DND-41 (cell line): ENCODE results near the gene AUH.

Experiments
- ATAC-seq: fragments of 200-7000 bp; cut with Tn5 transposase; 3 replicates; pipeline ENCODE4 v1.9.1; 2021; ENCODE audit warnings: low read depth; ENCODE audit not compliant: insufficient read depth
- DNase-seq: peaks from one replicate; pipeline ENCODE4 v3.0.0-alpha.2; 2020
- H2AFZ ChIP-seq: 2 replicates; pipeline ENCODE4 v1.6.0; 2012; ENCODE audit warnings: low read depth, low read length
- H3K27ac ChIP-seq: 2 replicates; pipeline ENCODE4 v1.5.1; 2012; ENCODE audit warnings: low read length, inconsistent platforms
- H3K27me3 ChIP-seq: fragments of 200-600 bp; sonication (generic); 2 replicates; pipeline ENCODE4 v1.6.0; 2012; ENCODE audit warnings: low read length, mild to moderate bottlenecking, inconsistent platforms; ENCODE audit not compliant: insufficient read depth, poor library complexity
- H3K36me3 ChIP-seq: 2 replicates; pipeline ENCODE4 v1.5.1; 2012; ENCODE audit warnings: low read length, inconsistent platforms; ENCODE audit not compliant: insufficient read depth
- H3K4me1 ChIP-seq: 2 replicates; pipeline ENCODE4 v1.5.1; 2012; ENCODE audit warnings: mild to moderate bottlenecking, low read length; ENCODE audit not compliant: insufficient read depth
- H3K4me2 ChIP-seq: 2 replicates; pipeline ENCODE4 v1.6.0; 2012; ENCODE audit warnings: mild to moderate bottlenecking, moderate library complexity, low read length, inconsistent platforms; ENCODE audit not compliant: insufficient read depth
- H3K4me3 ChIP-seq, 2 experiments: fragments of 200-600 bp in 1 of 2; shearing (Covaris generic) in 1 of 2; 2 replicates each; pipeline ENCODE4 v1.5.1; 2012 to 2016; ENCODE audit warnings: inconsistent platforms in 2 of 2, low read length in 2 of 2, mild to moderate bottlenecking in 2 of 2, low read depth in 1 of 2, moderate library complexity in 1 of 2
- H3K79me2 ChIP-seq: 2 replicates; pipeline ENCODE4 v1.6.0; 2012; ENCODE audit warnings: low read length, inconsistent platforms; ENCODE audit not compliant: insufficient read depth
- H3K9ac ChIP-seq: 2 replicates; pipeline ENCODE4 v1.6.0; 2012; ENCODE audit warnings: low read depth, mild to moderate bottlenecking, inconsistent platforms, low read length, moderate library complexity
- H3K9me3 ChIP-seq: 2 replicates; pipeline ENCODE4 v1.5.1; 2012; ENCODE audit warnings: low read length, moderate library complexity, mild to moderate bottlenecking, inconsistent platforms; ENCODE audit not compliant: insufficient read depth, severe bottlenecking
- H4K20me1 ChIP-seq: 2 replicates; pipeline ENCODE4 v1.6.0; 2012; ENCODE audit warnings: low read length; ENCODE audit not compliant: insufficient read depth
- CTCF ChIP-seq: IDR thresholded peaks from 2 replicates; pipeline ENCODE4 v1.5.1; 2012; ENCODE audit warnings: borderline replicate concordance, low read length, moderate library complexity, mild to moderate bottlenecking; ENCODE audit not compliant: poor library complexity, severe bottlenecking; ENCODE audit errors: extremely low read depth
- EZH2 ChIP-seq: IDR thresholded peaks from 3 replicates; pipeline ENCODE4 v1.6.1; 2012; ENCODE audit warnings: borderline replicate concordance, low read depth, mild to moderate bottlenecking, moderate library complexity, low read length, inconsistent platforms; ENCODE audit not compliant: severe bottlenecking

AUH gene

DNA sequence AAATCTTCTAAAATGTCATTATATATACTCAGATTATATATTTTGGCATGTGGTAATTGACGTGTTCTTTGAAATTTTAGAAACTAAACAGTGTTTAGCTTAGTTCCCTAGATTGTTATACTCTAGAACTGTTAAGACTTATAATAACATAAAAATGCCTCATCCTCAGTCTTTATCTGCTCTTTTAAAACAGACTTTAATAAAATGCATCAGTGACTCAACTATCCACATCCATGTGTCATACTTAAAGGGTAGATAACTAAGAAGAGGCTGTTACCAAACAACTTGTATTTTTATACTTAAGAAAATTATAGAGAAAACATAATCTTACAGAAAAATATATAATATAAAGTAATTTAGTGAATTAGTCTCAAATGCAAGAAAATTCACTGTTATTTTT lies 46.8 kb upstream of the AUH start:
- no peak overlapping the region for H3K27ac ChIP-seq
- H3K4me3 ChIP-seq: no peak overlapping the region
- no peaks in the 10 kb centered on the region for H3K79me2 ChIP-seq
- H3K4me1 ChIP-seq: no peaks in the 10 kb centered on the region
- no peaks in the 10 kb centered on the region for H4K20me1 ChIP-seq
- H3K4me2 ChIP-seq: no peak overlapping the region
- peaks cover 7% of the 10 kb centered on the region; the same call in 1 of the 2 replicates for H3K36me3 ChIP-seq
- H2AFZ ChIP-seq: no peak overlapping the region
- DNase-seq (no peak), ATAC-seq (no peak)
- TF ChIP-seq EZH2: no peak
- TF ChIP-seq CTCF: no peak
- no peak overlapping the region for H3K9ac ChIP-seq
- H3K27me3 ChIP-seq: no peaks in the 10 kb centered on the region
- no peaks in the 10 kb centered on the region for H3K9me3 ChIP-seq

DNA sequence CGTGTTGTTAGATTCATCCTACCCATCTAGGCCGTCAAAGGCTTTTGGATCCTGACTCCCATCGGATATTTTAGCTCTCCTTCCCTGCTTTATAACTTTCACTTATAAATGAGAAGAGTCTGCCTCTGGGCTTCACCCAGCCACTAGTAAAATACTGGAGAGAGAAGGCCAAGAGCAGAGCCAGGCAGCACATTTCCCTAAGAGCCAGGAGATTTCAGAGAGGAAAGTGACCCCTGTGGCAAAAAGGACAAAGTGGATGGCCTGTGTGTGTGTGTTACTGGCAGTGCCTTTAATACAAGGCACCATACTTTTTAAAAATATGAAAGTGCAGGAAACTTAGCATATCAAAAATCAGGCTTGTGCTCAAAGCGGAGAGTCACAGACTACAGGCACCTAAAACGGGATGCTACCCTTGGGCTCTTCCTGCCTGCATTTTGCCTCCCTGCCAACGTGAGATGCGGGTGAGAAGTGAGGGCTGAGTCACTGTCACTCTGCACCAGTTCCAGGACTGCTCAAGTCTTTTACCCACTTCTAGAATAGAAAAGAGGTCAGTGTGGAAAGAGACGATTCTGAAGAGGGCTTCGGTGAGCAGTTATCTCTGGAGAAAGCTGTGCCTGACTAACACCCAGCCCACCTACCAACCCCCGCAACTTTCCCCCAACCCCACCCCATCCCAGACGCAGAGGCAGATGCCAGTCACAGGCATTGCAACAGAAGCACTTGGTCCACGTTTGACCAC lies 46.0 kb upstream of the AUH start:
- no peak overlapping the region for H3K27ac ChIP-seq
- no peak overlapping the region for H3K9ac ChIP-seq
- H3K79me2 ChIP-seq: no peaks in the 10 kb centered on the region
- H3K4me3 ChIP-seq: no peak overlapping the region
- H3K9me3 ChIP-seq: no peaks in the 10 kb centered on the region
- no peaks in the 10 kb centered on the region for H4K20me1 ChIP-seq
- H3K36me3 ChIP-seq: peaks cover 7% of the 10 kb centered on the region; the same call in 1 of the 2 replicates
- no peak for TF ChIP-seq EZH2
- TF ChIP-seq CTCF: no peak
- DNase-seq (no peak), ATAC-seq (no peak)
- H3K4me1 ChIP-seq: no peaks in the 10 kb centered on the region
- H3K4me2 ChIP-seq: no peak overlapping the region
- H3K27me3 ChIP-seq: no peaks in the 10 kb centered on the region
- no peak overlapping the region for H2AFZ ChIP-seq

GRCh38 chr9:91405343-91406077 lies 43.8 kb upstream of the AUH start:
- no peak overlapping the region for H2AFZ ChIP-seq
- H3K79me2 ChIP-seq: no peaks in the 10 kb centered on the region
- ATAC-seq (no peak), DNase-seq (no peak)
- no peaks in the 10 kb centered on the region for H3K27me3 ChIP-seq
- no peaks in the 10 kb centered on the region for H3K9me3 ChIP-seq
- H3K4me2 ChIP-seq: no peak overlapping the region
- no peaks in the 10 kb centered on the region for H3K4me1 ChIP-seq
- H3K27ac ChIP-seq: no peak overlapping the region
- no peak overlapping the region for H3K4me3 ChIP-seq
- TF ChIP-seq EZH2 (no peak), CTCF (no peak)
- peaks cover 7% of the 10 kb centered on the region; the same call in 1 of the 2 replicates for H3K36me3 ChIP-seq
- no peaks in the 10 kb centered on the region for H4K20me1 ChIP-seq
- H3K9ac ChIP-seq: no peak overlapping the region
